HG03354 (cell line): Measurements from ENCODE around the gene CACNA1E.

ENCODE experiments used
- ATAC-seq: cut with Tn5 transposase; IDR thresholded peaks from one replicate; pipeline ENCODE4 v1.9.1; 2021; ENCODE audit warnings: mild to moderate bottlenecking; ENCODE audit not compliant: unreplicated experiment, poor library complexity, severe bottlenecking

CACNA1E gene

GRCh38 chr1:181483285-181484195, at the start of gene CACNA1E:
CACNA1E (plus strand) TSS chr1:181483517; CDS start chr1:181483745, 228 bp downstream.
- ATAC-seq = no peak

DNA sequence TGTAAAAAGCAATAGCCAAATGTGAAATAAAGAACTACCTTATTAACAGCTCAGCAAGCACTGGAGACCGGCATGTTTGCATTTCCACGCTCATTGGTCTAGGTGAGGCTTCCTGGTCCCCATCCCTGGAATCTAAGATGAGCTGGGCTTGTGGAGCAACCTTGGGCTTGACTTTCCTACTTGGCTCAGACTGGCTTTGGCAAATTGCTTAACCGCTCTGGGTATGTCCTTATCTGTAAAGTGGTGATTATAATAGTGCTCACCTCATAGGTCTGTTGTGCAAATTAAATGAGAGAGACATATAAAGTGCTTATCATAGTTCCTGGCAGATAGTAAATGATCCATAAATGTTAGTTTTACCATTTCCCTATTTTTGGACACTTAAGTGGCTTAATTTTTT, 49.4 kb upstream of the CACNA1E start:
- ATAC-seq = no peak

- ATAC-seq = no peak
These were observed 45.3 kb upstream of the CACNA1E start for GRCh38 chr1:181438013-181438412.

GRCh38 chr1:181440510-181440909, 42.8 kb upstream of the CACNA1E start:
- no peak for ATAC-seq

GRCh38 chr1:181442181-181442525, 41.2 kb upstream of the CACNA1E start:
- no peak for ATAC-seq

GRCh38 chr1:181443231-181443853, 40.0 kb upstream of the CACNA1E start:
- no peak for ATAC-seq

DNA sequence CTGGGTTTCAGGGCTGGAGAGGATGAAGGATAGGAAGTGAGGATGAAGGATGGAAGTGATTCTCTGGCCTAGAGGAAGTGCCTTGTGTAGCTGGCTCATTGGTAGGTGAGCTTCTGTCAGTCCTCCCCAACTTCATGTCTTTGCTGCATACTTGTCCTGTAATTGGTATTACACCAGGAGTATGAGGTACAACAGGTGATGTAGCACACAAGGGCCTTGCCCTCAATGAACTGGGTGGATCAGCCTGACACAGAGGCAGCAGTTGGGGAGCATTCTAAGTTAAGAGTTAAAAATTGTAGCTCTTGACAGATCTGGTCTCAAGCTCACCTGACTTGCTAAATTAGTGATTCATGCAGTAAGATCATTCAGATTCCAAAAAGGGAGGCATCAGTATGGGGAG, 37.9 kb upstream of the CACNA1E start:
- no peak for ATAC-seq

DNA sequence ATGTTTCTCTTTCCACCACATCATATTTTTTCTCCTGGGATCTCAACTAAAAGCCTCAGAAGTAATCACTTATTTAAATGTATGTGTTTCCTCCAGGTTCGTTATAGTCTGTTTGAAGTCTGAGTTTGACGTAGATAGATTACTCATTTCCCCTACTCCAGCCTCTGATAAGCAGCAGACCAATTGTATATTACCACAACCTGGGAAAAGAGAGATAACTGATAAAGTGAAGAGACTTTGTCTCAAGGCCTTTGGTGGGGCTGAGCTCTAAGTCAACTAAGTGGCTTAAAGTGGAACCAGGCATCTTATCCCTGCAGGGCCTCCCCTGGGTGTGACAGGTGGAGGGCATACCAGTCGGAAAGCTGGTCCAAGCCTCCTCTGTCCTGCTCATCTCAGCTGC, 34.9 kb upstream of the CACNA1E start:
- ATAC-seq = no peak

- no peak for ATAC-seq
These were observed 31.6 kb upstream of the CACNA1E start for GRCh38 chr1:181451661-181452230.

GRCh38 chr1:181452746-181453145, 30.6 kb upstream of the CACNA1E start:
- ATAC-seq = no peak

- ATAC-seq = no peak
These were observed 29.6 kb upstream of the CACNA1E start for GRCh38 chr1:181453541-181454201.

GRCh38 chr1:181456551-181456950, 26.8 kb upstream of the CACNA1E start:
- ATAC-seq = no peak

DNA sequence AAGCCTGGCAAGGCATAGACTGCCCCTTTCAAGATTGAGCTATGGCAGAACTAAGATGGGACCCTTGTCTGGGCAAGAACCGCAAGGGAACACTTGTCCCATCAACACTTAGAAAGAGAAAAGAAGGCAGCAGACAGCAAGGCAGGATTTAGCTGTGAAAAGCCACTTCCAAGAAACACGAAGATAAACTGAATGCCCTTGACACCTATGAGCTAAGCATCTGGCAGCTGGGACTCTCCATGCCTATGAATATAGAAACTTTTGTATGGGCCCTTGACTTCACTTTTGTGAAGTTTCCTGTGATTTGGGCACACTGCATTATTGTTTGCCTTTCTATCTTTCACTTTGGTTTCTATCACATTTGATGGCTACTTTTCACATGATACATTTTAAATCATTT, 24.9 kb upstream of the CACNA1E start:
- ATAC-seq = no peak

DNA sequence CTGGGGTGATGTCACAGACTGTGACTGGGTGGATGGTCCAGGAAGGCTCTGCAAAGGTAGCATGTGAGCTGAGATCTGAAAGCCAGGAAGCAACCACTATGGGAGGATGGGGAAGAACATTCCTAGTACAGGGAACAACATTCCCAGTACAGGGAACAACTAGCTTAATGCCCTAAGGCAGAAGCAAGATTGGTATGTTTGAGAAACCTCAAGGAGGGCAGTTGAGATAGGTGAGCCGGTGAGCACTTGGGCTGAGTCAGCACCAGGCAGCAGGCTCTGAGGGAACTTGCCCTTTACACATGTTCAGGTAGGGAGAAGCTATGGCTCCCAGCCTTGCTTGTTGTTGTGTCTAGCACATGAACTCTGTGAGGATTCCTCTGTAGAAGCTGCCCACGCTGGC, 24.2 kb upstream of the CACNA1E start:
- no peak for ATAC-seq

- ATAC-seq = no peak
These were observed 13.5 kb upstream of the CACNA1E start for GRCh38 chr1:181469829-181470228.

- no peak for ATAC-seq
These were observed 7.7 kb upstream of the CACNA1E start for GRCh38 chr1:181475580-181475979.

GRCh38 chr1:181476581-181476980, 6.7 kb upstream of the CACNA1E start:
- no peak for ATAC-seq

DNA sequence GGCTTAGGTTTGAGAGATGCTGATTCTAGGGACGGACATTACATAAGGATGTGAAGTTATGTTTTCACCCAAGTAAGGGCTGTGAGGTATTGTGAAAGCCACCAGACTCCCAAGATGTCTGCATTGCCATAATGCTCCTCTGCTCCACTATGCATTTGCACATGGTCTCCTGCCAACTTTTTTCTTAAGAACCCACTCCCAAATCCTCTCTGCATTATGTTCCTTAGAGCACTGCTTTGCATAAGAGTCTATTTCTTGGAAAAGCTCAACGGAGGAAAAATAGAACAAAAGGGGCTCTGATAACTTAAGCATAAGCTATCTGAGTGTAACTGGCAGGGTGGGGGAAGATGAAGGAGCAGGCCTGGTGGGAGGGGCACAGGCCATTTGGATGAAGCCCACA, 5.0 kb upstream of the CACNA1E start:
- no peak for ATAC-seq

DNA sequence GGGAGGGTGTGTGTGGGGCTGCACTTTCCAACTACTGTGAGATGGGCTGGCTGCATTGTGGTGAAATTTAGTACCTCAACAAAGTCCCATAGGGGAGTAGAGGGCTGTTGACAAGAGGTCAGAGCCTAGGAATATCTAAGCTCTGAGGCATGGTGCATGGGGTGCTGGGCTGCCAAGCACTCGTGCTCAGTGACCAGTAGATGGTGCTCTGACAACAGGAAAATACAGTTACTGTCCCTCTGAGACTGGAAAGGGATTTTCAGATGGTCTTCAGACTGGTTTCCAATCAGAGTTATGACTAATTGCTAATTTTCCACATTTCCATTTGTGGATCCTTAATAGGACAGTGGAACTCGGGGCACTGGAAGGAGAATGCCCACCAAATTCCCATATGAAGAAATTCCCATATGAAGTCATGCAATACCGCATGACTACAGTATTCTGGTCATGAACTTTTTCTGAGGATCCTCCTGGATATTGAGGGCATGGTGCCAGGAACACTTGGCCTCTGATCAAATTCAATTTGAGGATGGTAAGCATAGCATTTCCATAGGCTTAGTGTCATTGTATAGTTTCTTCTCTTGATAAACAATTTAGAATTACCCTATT, 4.1 kb upstream of the CACNA1E start:
- no peak for ATAC-seq

GRCh38 chr1:181482001-181482430, 1.3 kb upstream of the CACNA1E start:
- ATAC-seq = no peak
